GM19463 (cell line): Measurements from ENCODE around the gene TMEM74B.
"Not testable (repeated sequence)": the region's sequence is repeated elsewhere in the genome, so short reads cannot be mapped to it uniquely, and the experiment has no call there.

Source experiments
- ATAC-seq: cut with Tn5 transposase; IDR thresholded peaks from one replicate; pipeline ENCODE4 v1.9.1; 2021; ENCODE audit warnings: mild to moderate bottlenecking, moderate library complexity; ENCODE audit not compliant: unreplicated experiment

The TMEM74B gene

GRCh38 chr20:1149812-1150211 is 35.0 kb downstream of the TMEM74B start:
- not testable (repeated sequence) for ATAC-seq

- no peak for ATAC-seq
Observed at GRCh38 chr20:1146957-1147356, 37.8 kb downstream of the TMEM74B start.

- no peak for ATAC-seq
Observed at GRCh38 chr20:1144401-1145172, 40.2 kb downstream of the TMEM74B start.

GRCh38 chr20:1137236-1137635 is 47.5 kb downstream of the TMEM74B start:
- no peak for ATAC-seq

GRCh38 chr20:1134836-1135235 is 49.9 kb downstream of the TMEM74B start:
- ATAC-seq: no peak

GRCh38 chr20:1134355-1134754 is 50.4 kb downstream of the TMEM74B start:
- no peak for ATAC-seq

GRCh38 chr20:1131354-1131753 is 53.4 kb downstream of the TMEM74B start:
- no peak for ATAC-seq

- no peak for ATAC-seq
Observed at GRCh38 chr20:1130847-1131246, 53.9 kb downstream of the TMEM74B start.
